GM12873 (cell line): ENCODE measurements around the gene DCDC1.

Experiments used
- TF ChIP-seq, protein P1 (sequence below): IDR thresholded peaks from 2 replicates; pipeline ENCODE4 v1.5.1; 2012; ENCODE audit warnings: low read depth, mild to moderate bottlenecking, moderate library complexity, low read length, control low read depth; ENCODE audit not compliant: insufficient read depth; ENCODE audit errors: missing control alignments

DCDC1 gene

DNA sequence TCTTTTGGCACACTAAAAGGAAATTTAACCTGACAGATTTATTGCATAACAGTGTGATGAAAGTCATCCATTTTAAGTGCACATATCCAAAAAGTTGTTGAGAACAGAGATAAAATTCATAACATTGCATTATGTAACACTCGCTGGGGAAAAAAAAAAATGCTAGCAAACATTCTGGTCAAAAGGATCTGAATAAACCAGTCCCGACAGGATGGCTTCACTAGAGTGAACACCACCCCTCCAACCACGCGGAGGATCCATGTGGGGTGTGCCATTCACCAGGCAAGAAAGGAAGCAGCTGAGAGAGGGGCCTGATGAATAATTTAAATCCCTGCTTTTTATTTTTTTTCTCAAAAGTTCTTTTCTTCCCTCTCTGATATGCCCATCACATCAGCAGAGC, 258.7 kb downstream of the DCDC1 start:
- TF ChIP-seq, protein P1, sequence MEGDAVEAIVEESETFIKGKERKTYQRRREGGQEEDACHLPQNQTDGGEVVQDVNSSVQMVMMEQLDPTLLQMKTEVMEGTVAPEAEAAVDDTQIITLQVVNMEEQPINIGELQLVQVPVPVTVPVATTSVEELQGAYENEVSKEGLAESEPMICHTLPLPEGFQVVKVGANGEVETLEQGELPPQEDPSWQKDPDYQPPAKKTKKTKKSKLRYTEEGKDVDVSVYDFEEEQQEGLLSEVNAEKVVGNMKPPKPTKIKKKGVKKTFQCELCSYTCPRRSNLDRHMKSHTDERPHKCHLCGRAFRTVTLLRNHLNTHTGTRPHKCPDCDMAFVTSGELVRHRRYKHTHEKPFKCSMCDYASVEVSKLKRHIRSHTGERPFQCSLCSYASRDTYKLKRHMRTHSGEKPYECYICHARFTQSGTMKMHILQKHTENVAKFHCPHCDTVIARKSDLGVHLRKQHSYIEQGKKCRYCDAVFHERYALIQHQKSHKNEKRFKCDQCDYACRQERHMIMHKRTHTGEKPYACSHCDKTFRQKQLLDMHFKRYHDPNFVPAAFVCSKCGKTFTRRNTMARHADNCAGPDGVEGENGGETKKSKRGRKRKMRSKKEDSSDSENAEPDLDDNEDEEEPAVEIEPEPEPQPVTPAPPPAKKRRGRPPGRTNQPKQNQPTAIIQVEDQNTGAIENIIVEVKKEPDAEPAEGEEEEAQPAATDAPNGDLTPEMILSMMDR, result no peak

DNA sequence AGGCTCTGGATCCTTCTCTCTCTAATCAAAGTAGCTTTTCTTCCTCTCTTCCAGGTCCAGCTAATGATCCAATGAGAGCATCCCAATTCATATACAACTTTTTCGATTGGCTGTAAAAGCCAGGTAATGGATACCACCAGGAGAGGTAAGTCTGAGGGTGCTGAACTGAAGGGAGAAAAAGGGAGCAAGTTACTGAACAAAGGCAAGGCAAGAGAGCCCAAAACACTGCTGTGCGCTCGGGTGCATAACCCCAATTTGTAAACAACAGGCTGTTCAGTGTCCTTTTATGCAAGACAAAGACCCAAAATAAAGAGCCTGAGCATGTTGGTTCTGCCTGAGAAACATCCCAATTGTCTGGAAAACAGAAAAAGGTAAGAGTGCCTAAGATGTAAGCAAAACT, 260.1 kb downstream of the DCDC1 start:
- TF ChIP-seq, protein P1, result no peak

DNA sequence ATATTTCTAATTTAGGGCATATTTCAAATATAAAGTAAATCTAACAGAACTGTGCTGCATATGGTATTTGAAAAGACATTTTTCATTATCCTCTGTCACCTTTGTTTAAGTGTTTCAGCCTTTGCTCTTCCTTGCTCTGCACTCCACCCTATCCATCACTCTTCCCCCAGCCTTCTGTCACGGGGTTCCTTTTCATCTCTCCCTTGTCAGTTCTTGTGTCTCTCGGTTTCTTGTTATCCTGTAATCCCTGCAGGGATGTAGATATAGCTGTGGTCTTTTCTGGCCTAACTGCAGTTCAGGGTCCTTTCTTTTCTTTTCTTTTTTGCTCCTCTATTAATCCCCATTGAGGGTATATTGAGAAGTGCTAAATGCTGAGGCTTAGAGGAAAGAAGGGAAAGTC, 261.9 kb downstream of the DCDC1 start:
- TF ChIP-seq, protein P1, result no peak

DNA sequence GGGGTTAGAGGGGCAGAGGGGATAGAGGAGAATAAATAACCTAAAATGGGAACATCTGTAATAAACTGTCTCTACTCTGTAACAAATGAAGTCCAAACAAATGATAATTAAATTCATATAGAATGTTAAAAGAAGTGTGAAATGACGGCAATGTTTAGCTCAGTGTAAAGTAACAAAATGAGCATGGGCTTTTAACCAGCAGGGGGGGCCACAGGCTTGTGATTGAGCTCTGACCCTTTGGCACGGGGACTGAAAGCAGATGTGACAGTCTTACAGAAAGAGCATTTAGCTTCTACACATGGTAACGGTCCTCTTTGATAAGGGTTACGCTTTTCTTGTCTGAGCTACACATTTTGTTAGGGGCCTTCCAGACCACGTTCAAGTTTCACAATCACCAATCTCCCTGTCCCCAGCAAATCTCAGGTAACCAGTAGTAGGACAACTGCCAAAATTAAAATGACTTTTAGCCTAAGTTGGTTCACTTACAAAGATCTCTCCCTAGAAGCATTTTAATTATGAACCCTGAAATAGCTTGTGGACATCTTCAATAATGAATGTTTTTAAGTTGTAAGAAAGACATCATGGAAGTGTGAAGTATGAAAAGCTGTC, 262.5 kb downstream of the DCDC1 start:
- TF ChIP-seq, protein P1, result peak; percentile 74

DNA sequence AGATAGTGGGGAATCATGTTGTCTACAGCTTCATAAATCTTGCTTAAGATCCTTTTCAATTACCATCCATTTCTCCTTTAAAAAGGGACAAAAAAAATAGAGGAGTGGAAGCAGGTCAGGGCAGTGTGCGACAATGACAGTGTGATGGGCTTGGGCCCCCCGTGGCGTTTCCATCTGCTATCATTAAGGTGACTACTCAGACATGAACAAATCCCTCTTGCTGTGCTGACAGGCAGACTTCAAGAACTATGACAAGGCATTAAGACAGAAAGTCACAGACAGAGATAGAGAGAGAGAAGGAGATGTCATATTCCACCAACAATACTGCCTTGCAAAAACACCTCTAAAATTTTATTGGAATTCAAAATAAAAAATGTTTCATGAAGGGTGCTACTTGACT, 263.2 kb downstream of the DCDC1 start:
- TF ChIP-seq, protein P1, result no peak

DNA sequence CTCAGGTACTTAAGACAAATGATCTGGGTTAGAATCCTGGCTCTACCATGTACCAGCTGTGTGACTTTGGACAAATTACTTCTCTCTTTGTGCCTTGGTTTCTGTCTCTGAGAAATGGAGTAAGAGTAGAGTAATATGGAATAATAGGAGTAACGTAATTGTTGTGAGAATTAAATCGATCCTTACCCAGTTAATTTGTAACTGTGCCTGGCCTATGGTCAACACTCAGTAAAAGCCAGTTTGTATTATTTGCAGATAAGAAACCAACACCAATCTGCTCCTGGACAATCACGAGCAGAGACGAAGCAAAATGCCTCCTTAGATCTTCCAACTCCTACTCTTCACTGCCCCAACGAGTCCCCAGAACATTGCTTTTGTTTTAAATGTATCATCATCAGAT, 266.7 kb downstream of the DCDC1 start:
- TF ChIP-seq, protein P1, result no peak

DNA sequence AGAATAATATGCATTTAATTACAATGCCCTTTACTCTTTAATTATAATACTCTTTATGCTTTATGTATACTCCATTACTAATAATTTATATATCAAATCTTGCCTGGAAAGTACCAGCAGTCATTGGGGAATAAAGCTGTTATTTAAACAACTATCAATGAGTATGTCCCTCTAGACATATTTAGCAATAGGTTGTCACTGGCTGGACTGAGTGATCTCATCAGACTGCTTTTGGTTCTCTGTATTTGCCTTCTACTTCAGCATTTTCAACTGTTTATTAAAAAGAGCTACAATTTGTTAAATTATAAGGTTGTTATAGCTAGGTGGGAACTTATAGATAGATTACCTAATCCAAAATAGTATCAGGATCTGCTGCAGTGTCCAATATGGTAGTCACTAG, 267.2 kb downstream of the DCDC1 start:
- TF ChIP-seq, protein P1, result no peak

DNA sequence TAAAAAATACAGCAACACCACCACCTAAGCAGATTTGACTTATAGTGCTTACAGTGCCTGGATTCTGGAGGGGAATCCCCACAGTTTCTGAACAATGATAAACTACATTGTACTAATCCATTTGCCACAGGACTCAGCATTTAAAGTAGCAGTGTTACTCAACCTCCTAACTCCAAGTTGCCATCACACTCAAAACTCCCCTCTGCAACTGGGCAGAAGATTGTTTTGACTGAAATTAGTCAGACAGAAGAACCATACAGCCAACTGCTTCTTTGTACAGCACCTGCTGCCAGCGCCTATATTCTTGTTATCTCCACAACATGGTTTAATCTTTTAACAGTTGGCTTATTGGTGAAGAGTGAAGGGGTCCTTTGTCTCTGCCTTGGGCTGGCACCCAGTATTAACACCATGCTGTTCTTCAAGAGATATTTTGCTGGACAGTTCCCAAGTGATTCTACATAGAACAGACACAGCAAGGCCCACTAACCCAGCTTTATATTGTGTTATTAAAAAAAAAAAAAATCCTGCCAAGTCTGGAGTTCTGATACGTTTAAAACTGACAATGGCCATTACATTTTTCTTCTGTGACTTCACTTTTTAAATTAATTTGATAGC, 273.2 kb downstream of the DCDC1 start:
- TF ChIP-seq, protein P1, result no peak
